BJ (cell line): ENCODE measurements around the gene ZNF507. TPM values are rescaled to one million over a fixed set of nuclear protein-coding genes. Genes with fewer than 3 reads are reported as not detected.

Experiments
- CTCF ChIA-PET: fragments of 350-600 bp; formaldehyde crosslinking; extraction: SDS; loops from one replicate; lab custom pipeline; 2021; ENCODE audit warnings: antibody characterized with exemption, inconsistent platforms; lab: Yijun Ruan, JAX
- POLR2A ChIA-PET: fragments of 300-600 bp; sonication (Branson Sonifier 250); formaldehyde crosslinking; extraction: SDS; loops from one replicate; lab custom pipeline; 2021; ENCODE audit warnings: antibody characterized with exemption; lab: Charles Lee
- DNase-seq: peaks from one replicate; pipeline ENCODE4 v3.0.0-alpha.2; 2011; ENCODE audit warnings: low read depth
- H3K27me3 ChIP-seq: 2 replicates; pipeline ENCODE4 v1.6.0; 2011; ENCODE audit warnings: low read length; ENCODE audit not compliant: control insufficient read depth, insufficient read depth
- H3K36me3 ChIP-seq: 2 replicates; pipeline ENCODE4 v1.5.1; 2011; ENCODE audit warnings: low read length; ENCODE audit not compliant: control insufficient read depth, insufficient read depth
- H3K4me3 ChIP-seq: 2 replicates; pipeline ENCODE4 v1.5.1; 2011; ENCODE audit warnings: low read depth, mild to moderate bottlenecking, control low read depth, low read length
- CTCF ChIP-seq: IDR thresholded peaks from 2 replicates; pipeline ENCODE4 v1.5.1; 2011; ENCODE audit warnings: low read depth, mild to moderate bottlenecking, control low read depth, inconsistent platforms, low read length, moderate library complexity; ENCODE audit not compliant: insufficient read depth
- polyA plus RNA-seq: library from polyadenylated mRNA; depleted of rRNA; stranded (reverse); fragments of >200 nt; gene quantifications from 2 replicates; pipeline ENCODE4 v1.2.3, GENCODE V29; 2011

ZNF507 gene
- polyA plus RNA-seq, 1 experiment, result 6.7 TPM

- DNase-seq, result no peak
- POLR2A ChIA-PET, result no interaction called here
- CTCF ChIA-PET, result interaction anchor here (1.4 kb wide), 1 partner anchor 31 kb away, joined by 4 read pairs; no protein-coding TSS in a partner anchor
- H3K36me3 ChIP-seq, result peaks cover 14% of the 10 kb centered on the region
- H3K4me3 ChIP-seq, result no peak overlapping the region
- H3K27me3 ChIP-seq, result no peaks in the 10 kb centered on the region
- TF ChIP-seq CTCF, result no peak
Measured at GRCh38 chr19:32354345-32354744, 8.9 kb downstream of the ZNF507 start.

GRCh38 chr19:32355309-32355708 lies 9.9 kb downstream of the ZNF507 start:
- no peak for DNase-seq
- POLR2A ChIA-PET, result no interaction called here

GRCh38 chr19:32357720-32358119 lies 12.3 kb downstream of the ZNF507 start:
- no peak for DNase-seq
- ChIA-PET POLR2A (no interaction called here), CTCF (interaction anchor here (0.5 to 3.8 kb wide), 8 partner anchors 8 to 69 kb away, joined by 3 to 18 read pairs (median 4); no protein-coding TSS in a partner anchor)
- no peak overlapping the region for H3K4me3 ChIP-seq
- H3K36me3 ChIP-seq, result peaks cover 17% of the 10 kb centered on the region
- H3K27me3 ChIP-seq, result no peaks in the 10 kb centered on the region
- TF ChIP-seq CTCF, result 0 out of 2 replicates have a peak, but pooled peaks have one; percentile 15

More at GRCh38 chr19:32355309-32355708, 9.9 kb downstream of the ZNF507 start:
- no peaks in the 10 kb centered on the region for H3K27me3 ChIP-seq
- TF ChIP-seq CTCF, result no peak
- H3K4me3 ChIP-seq, result no peak overlapping the region
- CTCF ChIA-PET, result interaction anchor here (0.6 to 3.8 kb wide), 2 partner anchors 13 to 1585 kb away, joined by 3 to 18 read pairs; no protein-coding TSS in a partner anchor
- H3K36me3 ChIP-seq, result peaks cover 17% of the 10 kb centered on the region

- TF ChIP-seq CTCF, result no peak
- ChIA-PET POLR2A (no interaction called here), CTCF (interaction anchor here (0.5 to 3.8 kb wide), 5 partner anchors 10 to 69 kb away, joined by 3 to 18 read pairs (median 4); no protein-coding TSS in a partner anchor)
- DNase-seq, result no peak
- Histone ChIP-seq H3K4me3 (no peak overlapping the region), H3K27me3 (no peaks in the 10 kb centered on the region), H3K36me3 (peaks cover 15% of the 10 kb centered on the region)
Measured at GRCh38 chr19:32358321-32358720, 12.9 kb downstream of the ZNF507 start.

GRCh38 chr19:32359581-32359980 lies 14.2 kb downstream of the ZNF507 start:
- no peak for TF ChIP-seq CTCF
- no peak overlapping the region for H3K4me3 ChIP-seq
- CTCF ChIA-PET, result no interaction called here
- DNase-seq, result no peak
- peaks cover 8% of the 10 kb centered on the region for H3K36me3 ChIP-seq
- H3K27me3 ChIP-seq, result no peaks in the 10 kb centered on the region
- POLR2A ChIA-PET, result no interaction called here
